ENCODE measurements around the gene PEBP1.

DNA sequence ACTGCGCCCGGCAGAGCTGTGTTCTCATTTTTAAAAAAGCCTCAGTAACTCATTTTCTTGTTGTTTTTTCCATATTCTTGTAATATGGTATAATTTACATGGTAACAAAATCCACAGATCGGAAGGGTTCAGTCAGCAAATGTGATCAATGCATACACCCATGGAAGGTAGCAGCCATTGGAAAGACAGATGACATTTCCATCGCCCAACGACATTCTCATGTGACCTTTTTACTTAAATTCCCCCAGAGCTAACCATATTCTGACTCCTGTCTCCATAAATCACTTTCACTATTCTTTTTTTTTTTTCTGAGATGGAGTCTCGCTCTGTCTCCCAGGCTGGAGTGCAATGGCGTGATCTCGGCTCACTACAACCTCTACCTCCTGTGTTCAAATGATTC is 4.9 kb downstream of the PEBP1 start:
- TF ChIP-seq, protein P1, sequence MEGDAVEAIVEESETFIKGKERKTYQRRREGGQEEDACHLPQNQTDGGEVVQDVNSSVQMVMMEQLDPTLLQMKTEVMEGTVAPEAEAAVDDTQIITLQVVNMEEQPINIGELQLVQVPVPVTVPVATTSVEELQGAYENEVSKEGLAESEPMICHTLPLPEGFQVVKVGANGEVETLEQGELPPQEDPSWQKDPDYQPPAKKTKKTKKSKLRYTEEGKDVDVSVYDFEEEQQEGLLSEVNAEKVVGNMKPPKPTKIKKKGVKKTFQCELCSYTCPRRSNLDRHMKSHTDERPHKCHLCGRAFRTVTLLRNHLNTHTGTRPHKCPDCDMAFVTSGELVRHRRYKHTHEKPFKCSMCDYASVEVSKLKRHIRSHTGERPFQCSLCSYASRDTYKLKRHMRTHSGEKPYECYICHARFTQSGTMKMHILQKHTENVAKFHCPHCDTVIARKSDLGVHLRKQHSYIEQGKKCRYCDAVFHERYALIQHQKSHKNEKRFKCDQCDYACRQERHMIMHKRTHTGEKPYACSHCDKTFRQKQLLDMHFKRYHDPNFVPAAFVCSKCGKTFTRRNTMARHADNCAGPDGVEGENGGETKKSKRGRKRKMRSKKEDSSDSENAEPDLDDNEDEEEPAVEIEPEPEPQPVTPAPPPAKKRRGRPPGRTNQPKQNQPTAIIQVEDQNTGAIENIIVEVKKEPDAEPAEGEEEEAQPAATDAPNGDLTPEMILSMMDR (IDR thresholded peaks at IDR 0.05) = no peak
- TF ChIP-seq POLR2A (IDR thresholded peaks at IDR 0.05) = no peak
